ENCODE measurements around the gene CELF5. TPM values are rescaled to one million over a fixed set of nuclear protein-coding genes. Genes with fewer than 3 reads are reported as not detected.

Gene CELF5
- total and polyA plus RNA-seq, 9 of the 15 experiments (the other 6 are each of a cell fraction or from before 2014, with no cell fraction given), result 0.01 to 0.56 (median 0.22) TPM

- TF ChIP-seq, protein P1, sequence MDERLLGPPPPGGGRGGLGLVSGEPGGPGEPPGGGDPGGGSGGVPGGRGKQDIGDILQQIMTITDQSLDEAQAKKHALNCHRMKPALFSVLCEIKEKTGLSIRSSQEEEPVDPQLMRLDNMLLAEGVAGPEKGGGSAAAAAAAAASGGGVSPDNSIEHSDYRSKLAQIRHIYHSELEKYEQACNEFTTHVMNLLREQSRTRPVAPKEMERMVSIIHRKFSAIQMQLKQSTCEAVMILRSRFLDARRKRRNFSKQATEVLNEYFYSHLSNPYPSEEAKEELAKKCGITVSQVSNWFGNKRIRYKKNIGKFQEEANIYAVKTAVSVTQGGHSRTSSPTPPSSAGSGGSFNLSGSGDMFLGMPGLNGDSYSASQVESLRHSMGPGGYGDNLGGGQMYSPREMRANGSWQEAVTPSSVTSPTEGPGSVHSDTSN (CRISPR knock-in tag; IDR thresholded peaks at IDR 0.05; ENCODE audit: low read depth), result no peak
- TF ChIP-seq, protein P1 (tag; conservative IDR thresholded peaks at IDR 0.05; ENCODE audit: low read depth), result no peak
- TF ChIP-seq SRSF3 (IDR thresholded peaks at IDR 0.05; ENCODE audit: insufficient read depth, low read length) (no peak), ARID4B (CRISPR knock-in tag; IDR thresholded peaks at IDR 0.05) (no peak), HLTF (IDR thresholded peaks at IDR 0.05) (no peak), CBFB (CRISPR knock-in tag; IDR thresholded peaks at IDR 0.05) (no peak), FOS (IDR thresholded peaks at IDR 0.05; ENCODE audit: extremely low read depth, insufficient read length) (no peak)
- TF ChIP-seq, protein P2, sequence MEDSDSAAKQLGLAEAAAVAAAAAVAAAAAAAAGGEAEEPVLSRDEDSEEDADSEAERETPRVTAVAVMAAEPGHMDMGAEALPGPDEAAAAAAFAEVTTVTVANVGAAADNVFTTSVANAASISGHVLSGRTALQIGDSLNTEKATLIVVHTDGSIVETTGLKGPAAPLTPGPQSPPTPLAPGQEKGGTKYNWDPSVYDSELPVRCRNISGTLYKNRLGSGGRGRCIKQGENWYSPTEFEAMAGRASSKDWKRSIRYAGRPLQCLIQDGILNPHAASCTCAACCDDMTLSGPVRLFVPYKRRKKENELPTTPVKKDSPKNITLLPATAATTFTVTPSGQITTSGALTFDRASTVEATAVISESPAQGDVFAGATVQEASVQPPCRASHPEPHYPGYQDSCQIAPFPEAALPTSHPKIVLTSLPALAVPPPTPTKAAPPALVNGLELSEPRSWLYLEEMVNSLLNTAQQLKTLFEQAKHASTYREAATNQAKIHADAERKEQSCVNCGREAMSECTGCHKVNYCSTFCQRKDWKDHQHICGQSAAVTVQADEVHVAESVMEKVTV (CRISPR knock-in tag; IDR thresholded peaks at IDR 0.05), result no peak
Measured at GRCh38 chr19:3279306-3279705, 54.8 kb downstream of the CELF5 start (continued).

All from K562 (cell line).